Thyroid gland (tissue), 4 donors: ENCODE measurements around the gene NAV2. TPM values are rescaled to one million over a fixed set of nuclear protein-coding genes. Genes with fewer than 3 reads are reported as not detected.

Experiments
- DNase-seq, 2 donors: peaks; one replicate each; pipeline ENCODE4 v3.0.0-alpha.2; 2019
- H3K27ac ChIP-seq, 3 donors: fragments of 200-600 bp; sonication (generic); 1 replicate in 2 of 3; 2 replicates in 1 of 3; pipeline ENCODE4 v1.5.1; 2016 to 2019; ENCODE audit warnings: mild to moderate bottlenecking in 1 of 3, moderate library complexity in 1 of 3
- H3K27me3 ChIP-seq: fragments of 200-600 bp; sonication (generic); one replicate; pipeline ENCODE4 v1.5.1; 2019
- H3K36me3 ChIP-seq, 2 donors: fragments of 200-600 bp; sonication (generic); one replicate each; pipeline ENCODE4 v1.5.1; 2016 to 2019
- H3K4me1 ChIP-seq, 2 donors: fragments of 200-600 bp; sonication (generic); one replicate each; pipeline ENCODE4 v1.5.1; 2017 to 2019
- H3K4me3 ChIP-seq, 3 donors: fragments of 200-600 bp; sonication (generic); replicated peaks in 1 of 3; 1 replicate in 2 of 3; 2 replicates in 1 of 3; pipeline ENCODE4 v1.5.1; 2016; ENCODE audit warnings: mild to moderate bottlenecking in 1 of 3
- H3K9me3 ChIP-seq: fragments of 200-600 bp; sonication (generic); one replicate; pipeline ENCODE4 v1.5.1; 2017
- CTCF ChIP-seq, 6 experiments: fragments of 200-600 bp in 3 of 6; fragments of 450-650 bp in 3 of 6; sonication (generic) in 3 of 6; IDR thresholded peaks; one replicate each; pipeline ENCODE4 v1.5.1; 2016 to 2019; ENCODE audit warnings: antibody characterized with exemption in 6 of 6, mild to moderate bottlenecking in 2 of 6, inconsistent platforms in 1 of 6, moderate library complexity in 1 of 6
- POLR2A ChIP-seq, 2 donors: fragments of 450-650 bp; IDR thresholded peaks; one replicate each; pipeline ENCODE4 v1.6.1; 2017; ENCODE audit warnings: antibody characterized with exemption in 2 of 2, mild to moderate bottlenecking in 2 of 2, moderate library complexity in 1 of 2
- WGBS, 2 donors: methylation state at CpG; one replicate each; pipeline ENCODE4 v1.1.5; 2017; 5-methylcytosine and 5-hydroxymethylcytosine counted together
- intact Hi-C: fragments of 100-400 bp; cut with DNase I; formaldehyde crosslinking; loops from one replicate; pipeline ENCODE4 v1.15.1; 2023
- total RNA-seq, 4 donors: library from RNA; depleted of rRNA; stranded (reverse); fragments of >200 nt; gene quantifications; one replicate each; pipeline ENCODE4 v1.2.3, GENCODE V29; 2016

NAV2 gene
- total RNA-seq, 4 donors from 2014 or later = 34.8 to 88.6 (median 54.5) TPM

GRCh38 chr11:20029193-20029592 lies 316.6 kb downstream of the NAV2 start:
- intact Hi-C loops = no loop called here
- TF ChIP-seq CTCF (IDR thresholded peaks at IDR 0.05) = no peak
- no peak for TF ChIP-seq POLR2A (IDR thresholded peaks at IDR 0.05)
- Histone ChIP-seq H3K9me3 (no peaks in the 10 kb centered on the region), H3K4me1 (peaks cover 54 to 63% of the 10 kb centered on the region in 2 donors), H3K36me3 (no peaks in the 10 kb centered on the region), H3K27ac (peak overlapping the region; percentile 8 to 82 (median 72)), H3K27me3 (no peaks in the 10 kb centered on the region), H3K4me3 (no peak overlapping the region)
- no peak for DNase-seq
- WGBS, 2 donors = 48 to 51% methylated on average over 3 of the region's 3 CpGs

- intact Hi-C loops = no loop called here
- no peaks in the 10 kb centered on the region for H3K27me3 ChIP-seq
- peaks cover 47 to 50% of the 10 kb centered on the region in 2 donors for H3K4me1 ChIP-seq
- H3K9me3 ChIP-seq = no peaks in the 10 kb centered on the region
- H3K4me3 ChIP-seq = no peak overlapping the region
- no peak for DNase-seq
- H3K27ac ChIP-seq = peak overlapping the region; percentile 33 to 72 (median 62)
- 91 to 92% methylated on average over 1 of the region's 1 CpG for WGBS, 2 donors
- H3K36me3 ChIP-seq = no peaks in the 10 kb centered on the region
- no peak for TF ChIP-seq POLR2A (IDR thresholded peaks at IDR 0.05)
- TF ChIP-seq CTCF (IDR thresholded peaks at IDR 0.05) = no peak
Observed at GRCh38 chr11:20030472-20030871, 317.8 kb downstream of the NAV2 start.

GRCh38 chr11:20031155-20032001 lies 318.7 kb downstream of the NAV2 start:
- H3K4me1 ChIP-seq = peaks cover 42 to 43% of the 10 kb centered on the region in 2 donors
- no peak overlapping the region for H3K4me3 ChIP-seq
- no peak for TF ChIP-seq CTCF (IDR thresholded peaks at IDR 0.05)
- no peak for TF ChIP-seq POLR2A (IDR thresholded peaks at IDR 0.05)
- 26 to 31% methylated on average over 7 of the region's 7 CpGs for WGBS, 2 donors
- no peaks in the 10 kb centered on the region for H3K9me3 ChIP-seq
- H3K27me3 ChIP-seq = no peaks in the 10 kb centered on the region
- peak; percentile 66 to 72 for DNase-seq
- intact Hi-C loops = no loop called here
- H3K27ac ChIP-seq = peak overlapping the region; percentile 50 to 62 (median 62)
- no peaks in the 10 kb centered on the region for H3K36me3 ChIP-seq

- Histone ChIP-seq H3K27me3 (no peaks in the 10 kb centered on the region), H3K27ac (peak overlapping the region; percentile 50 to 62 (median 62)), H3K36me3 (no peaks in the 10 kb centered on the region), H3K9me3 (no peaks in the 10 kb centered on the region), H3K4me3 (no peak overlapping the region), H3K4me1 (peaks cover 35 to 37% of the 10 kb centered on the region in 2 donors)
- TF ChIP-seq CTCF (IDR thresholded peaks at IDR 0.05) (no peak), POLR2A (IDR thresholded peaks at IDR 0.05) (no peak)
- WGBS, 2 donors = 61% methylated on average over 5 of the region's 5 CpGs
- intact Hi-C loops = no loop called here
- no peak for DNase-seq
Observed at GRCh38 chr11:20032127-20032526, 319.5 kb downstream of the NAV2 start.

- TF ChIP-seq CTCF (IDR thresholded peaks at IDR 0.05) = no peak
- TF ChIP-seq POLR2A (IDR thresholded peaks at IDR 0.05) = no peak
- H3K27me3 ChIP-seq = no peaks in the 10 kb centered on the region
- no peaks in the 10 kb centered on the region for H3K9me3 ChIP-seq
- intact Hi-C loops = no loop called here
- H3K27ac ChIP-seq = peak overlapping the region; percentile 50 to 62 (median 62)
- 69 to 76% methylated on average over 7 of the region's 7 CpGs for WGBS, 2 donors
- H3K36me3 ChIP-seq = no peaks in the 10 kb centered on the region
- no peak overlapping the region for H3K4me3 ChIP-seq
- peaks cover 30 to 34% of the 10 kb centered on the region in 2 donors for H3K4me1 ChIP-seq
- DNase-seq = no peak
Observed at GRCh38 chr11:20032577-20033260, 320.1 kb downstream of the NAV2 start.
